Smooth muscle cell (in vitro differentiated cells): ENCODE results near the gene GOLGA6L24. TPM values are rescaled to one million over a fixed set of nuclear protein-coding genes. Genes with fewer than 3 reads are reported as not detected.
"Not testable (repeated sequence)": the region's sequence is repeated elsewhere in the genome, so short reads cannot be mapped to it uniquely, and the experiment has no call there.

Source experiments
- DNase-seq: peaks from one replicate; lab custom pipeline; 2025; ENCODE audit not compliant: unreplicated experiment; lab: John Stamatoyannopoulos, UW
- H2AFZ ChIP-seq: fragments of 200-600 bp; sonication (generic); 2 replicates; pipeline ENCODE4 v1.6.0; 2016; ENCODE audit warnings: antibody characterized with exemption, low read depth, mild to moderate bottlenecking
- H3F3A ChIP-seq: fragments of 200-600 bp; sonication (generic); 2 replicates; pipeline ENCODE4 v1.6.0; 2017; ENCODE audit warnings: antibody characterized with exemption, low read depth
- H3K27ac ChIP-seq: fragments of 200-600 bp; sonication (generic); 2 replicates; pipeline ENCODE4 v1.5.1; 2016; ENCODE audit warnings: low read depth, mild to moderate bottlenecking
- H3K27me3 ChIP-seq: fragments of 200-600 bp; sonication (generic); 2 replicates; pipeline ENCODE4 v1.6.1; 2016; ENCODE audit warnings: low read depth, mild to moderate bottlenecking
- H3K36me3 ChIP-seq: fragments of 200-600 bp; sonication (generic); 2 replicates; pipeline ENCODE4 v1.5.1; 2016; ENCODE audit warnings: low read depth
- H3K4me1 ChIP-seq: fragments of 200-600 bp; sonication (generic); 2 replicates; pipeline ENCODE4 v1.5.1; 2016; ENCODE audit warnings: low read depth
- H3K4me2 ChIP-seq: fragments of 200-600 bp; sonication (generic); 2 replicates; pipeline ENCODE4 v1.6.0; 2016; ENCODE audit warnings: mild to moderate bottlenecking
- H3K4me3 ChIP-seq: fragments of 200-600 bp; sonication (generic); 2 replicates; pipeline ENCODE4 v1.5.1; 2016; ENCODE audit warnings: mild to moderate bottlenecking
- H3K79me2 ChIP-seq: fragments of 200-600 bp; sonication (generic); 2 replicates; pipeline ENCODE4 v1.6.0; 2016; ENCODE audit warnings: low read depth, mild to moderate bottlenecking
- H3K9ac ChIP-seq: fragments of 200-600 bp; sonication (generic); 2 replicates; pipeline ENCODE4 v1.6.0; 2016; ENCODE audit warnings: low read depth
- H3K9me3 ChIP-seq: fragments of 200-600 bp; sonication (generic); replicated peaks from 2 replicates; pipeline ENCODE4 v1.5.1; 2016; ENCODE audit warnings: low read depth
- H4K20me1 ChIP-seq: fragments of 200-600 bp; sonication (generic); 2 replicates; pipeline ENCODE4 v1.6.0; 2016; ENCODE audit warnings: low read depth
- WGBS: methylation state at CpG from one replicate; pipeline ENCODE4 v1.1.7; 2016; ENCODE audit warnings: low lambda C conversion rate; 5-methylcytosine and 5-hydroxymethylcytosine counted together
- polyA plus RNA-seq: library from polyadenylated mRNA; unstranded; fragments of >200 nt; fragmentation: Nextera tagmentation; extraction: Ambion mirVana; gene quantifications from 2 replicates; pipeline ENCODE4 v1.2.1, GENCODE V29; 2016
- total RNA-seq: library from RNA; depleted of rRNA; stranded (reverse); fragments of >200 nt; gene quantifications from 2 replicates; pipeline ENCODE4 v1.2.3, GENCODE V29; 2014

Gene GOLGA6L24
- total RNA-seq (not detected in 2 replicates), polyA plus RNA-seq (not detected in 2 replicates)

GRCh38 chr15:28357984-28358383, at the start of gene GOLGA6L24:
TSS of gene GOLGA6L24 (minus strand) at chr15:28358084. CDS start at chr15:28358023, 61 bp downstream.
- H3K36me3 ChIP-seq, H3K27ac ChIP-seq, H3K9me3 ChIP-seq, H3K27me3 ChIP-seq, DNase-seq, H2AFZ ChIP-seq, H3K79me2 ChIP-seq, H3F3A ChIP-seq, H3K4me2 ChIP-seq, H3K4me1 ChIP-seq, H3K4me3 ChIP-seq, H3K9ac ChIP-seq, H4K20me1 ChIP-seq: not testable (repeated sequence)
- WGBS, result no CpG with 5 or more reads among the region's 7 CpGs

- H3F3A ChIP-seq, H4K20me1 ChIP-seq, H3K9ac ChIP-seq, H3K79me2 ChIP-seq, H3K9me3 ChIP-seq, H3K4me2 ChIP-seq, H2AFZ ChIP-seq, H3K27ac ChIP-seq, H3K4me3 ChIP-seq, H3K27me3 ChIP-seq, DNase-seq, H3K36me3 ChIP-seq, H3K4me1 ChIP-seq: not testable (repeated sequence)
- WGBS, result 20% methylated on average over 7 of the region's 64 CpGs
Observed at GRCh38 chr15:28402774-28403435, 45.0 kb upstream of the GOLGA6L24 start.

GRCh38 chr15:28396022-28396421, 38.1 kb upstream of the GOLGA6L24 start:
- not testable (repeated sequence) for H3K27ac ChIP-seq, H4K20me1 ChIP-seq
- 91% methylated on average over 2 of the region's 11 CpGs for WGBS

GRCh38 chr15:28380053-28380452, 22.2 kb upstream of the GOLGA6L24 start:
- H4K20me1 ChIP-seq, H3K79me2 ChIP-seq: not testable (repeated sequence)
- WGBS, result 30% methylated on average over 3 of the region's 3 CpGs

More at GRCh38 chr15:28396022-28396421, 38.1 kb upstream of the GOLGA6L24 start:
- not testable (repeated sequence) for H3K4me3 ChIP-seq, H3K4me2 ChIP-seq, H3K27me3 ChIP-seq, H3K79me2 ChIP-seq, H3K36me3 ChIP-seq, H2AFZ ChIP-seq, DNase-seq, H3K9me3 ChIP-seq, H3K4me1 ChIP-seq, H3F3A ChIP-seq, H3K9ac ChIP-seq

GRCh38 chr15:28378364-28378763, 20.5 kb upstream of the GOLGA6L24 start, which contains the start of gene GOLGA8F:
TSS of gene GOLGA8F (plus strand) at chr15:28378664. CDS start at chr15:28378762, 98 bp downstream.
- not testable (repeated sequence) for H3K9me3 ChIP-seq, H3K4me2 ChIP-seq, H3K27ac ChIP-seq, H3K27me3 ChIP-seq, H2AFZ ChIP-seq, H3K79me2 ChIP-seq, H3F3A ChIP-seq, H3K9ac ChIP-seq, H3K4me1 ChIP-seq, DNase-seq, H3K4me3 ChIP-seq, H4K20me1 ChIP-seq, H3K36me3 ChIP-seq
- no CpG with 5 or more reads among the region's 8 CpGs for WGBS

More at GRCh38 chr15:28380053-28380452, 22.2 kb upstream of the GOLGA6L24 start:
- H3K4me1 ChIP-seq, H3K9me3 ChIP-seq, H3F3A ChIP-seq, H3K27me3 ChIP-seq, H3K4me2 ChIP-seq, H3K27ac ChIP-seq, DNase-seq, H2AFZ ChIP-seq, H3K4me3 ChIP-seq, H3K9ac ChIP-seq, H3K36me3 ChIP-seq: not testable (repeated sequence)

GRCh38 chr15:28365502-28365901, 7.6 kb upstream of the GOLGA6L24 start:
- H3K27ac ChIP-seq, H3K4me2 ChIP-seq, H3K9ac ChIP-seq, H3K36me3 ChIP-seq, H2AFZ ChIP-seq, H4K20me1 ChIP-seq, DNase-seq, H3F3A ChIP-seq, H3K79me2 ChIP-seq, H3K4me1 ChIP-seq, H3K4me3 ChIP-seq, H3K27me3 ChIP-seq, H3K9me3 ChIP-seq: not testable (repeated sequence)
- 92% methylated on average over 7 of the region's 17 CpGs for WGBS

- not testable (repeated sequence) for H3K79me2 ChIP-seq, H3K9me3 ChIP-seq, H3F3A ChIP-seq, H3K27ac ChIP-seq, H3K27me3 ChIP-seq, H3K36me3 ChIP-seq, H3K4me1 ChIP-seq, DNase-seq, H2AFZ ChIP-seq, H4K20me1 ChIP-seq, H3K9ac ChIP-seq
- Histone ChIP-seq H3K4me3 (peak within 1 kb of the TSS; percentile 53), H3K4me2 (peak within 1 kb of the TSS; percentile 80)
- no CpG with 5 or more reads among the region's 52 CpGs for WGBS
Observed at GRCh38 chr15:28322129-28322588, 35.7 kb downstream of the GOLGA6L24 start, which contains the start of gene HERC2. TSS of gene HERC2 (minus strand) at chr15:28322179. CDS start at chr15:28321433, 746 bp downstream.

GRCh38 chr15:28321358-28322078, 36.4 kb downstream of the GOLGA6L24 start:
- H4K20me1 ChIP-seq, H3K36me3 ChIP-seq, H3K27me3 ChIP-seq, H3K9me3 ChIP-seq, H3F3A ChIP-seq, H3K4me1 ChIP-seq, H3K27ac ChIP-seq, H2AFZ ChIP-seq, DNase-seq, H3K9ac ChIP-seq: not testable (repeated sequence)
- Histone ChIP-seq H3K4me3 (peak overlapping the region; percentile 53), H3K79me2 (peaks cover 10% of the 10 kb centered on the region), H3K4me2 (peak overlapping the region; percentile 80)
- 3% methylated on average over 16 of the region's 39 CpGs for WGBS
